ENCODE data around the gene OR13H1. TPM values are rescaled to one million over a fixed set of nuclear protein-coding genes. Genes with fewer than 3 reads are reported as not detected.
"Not testable (repeated sequence)": the region's sequence is repeated elsewhere in the genome, so short reads cannot be mapped to it uniquely, and the experiment has no call there.

OR13H1 gene, protein sequence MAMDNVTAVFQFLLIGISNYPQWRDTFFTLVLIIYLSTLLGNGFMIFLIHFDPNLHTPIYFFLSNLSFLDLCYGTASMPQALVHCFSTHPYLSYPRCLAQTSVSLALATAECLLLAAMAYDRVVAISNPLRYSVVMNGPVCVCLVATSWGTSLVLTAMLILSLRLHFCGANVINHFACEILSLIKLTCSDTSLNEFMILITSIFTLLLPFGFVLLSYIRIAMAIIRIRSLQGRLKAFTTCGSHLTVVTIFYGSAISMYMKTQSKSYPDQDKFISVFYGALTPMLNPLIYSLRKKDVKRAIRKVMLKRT
- not detected for total RNA-seq

DNA sequence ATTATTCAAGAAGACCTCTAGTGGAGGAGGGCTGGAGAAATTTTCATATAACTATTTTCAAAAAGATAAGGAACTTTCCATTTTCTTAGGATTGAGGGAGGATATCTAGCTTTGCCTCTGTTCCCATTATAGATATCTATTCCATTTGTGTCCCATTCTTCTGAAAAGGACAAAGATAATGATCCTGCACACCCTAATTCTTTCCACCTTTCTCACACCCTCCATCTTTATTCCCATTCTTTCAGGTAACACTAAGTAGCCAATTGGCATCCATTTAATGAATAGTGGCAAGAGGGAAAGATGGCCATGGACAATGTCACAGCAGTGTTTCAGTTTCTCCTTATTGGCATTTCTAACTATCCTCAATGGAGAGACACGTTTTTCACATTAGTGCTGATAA is at the start of gene OR13H1:
TSS of gene OR13H1 (plus strand) at position 301 of the 400 bp plus-strand sequence. CDS start at position 301, 0 bp downstream.
- DNase-seq (ENCODE audit: low spot score): no peak
- ATAC-seq: no peak

DNA sequence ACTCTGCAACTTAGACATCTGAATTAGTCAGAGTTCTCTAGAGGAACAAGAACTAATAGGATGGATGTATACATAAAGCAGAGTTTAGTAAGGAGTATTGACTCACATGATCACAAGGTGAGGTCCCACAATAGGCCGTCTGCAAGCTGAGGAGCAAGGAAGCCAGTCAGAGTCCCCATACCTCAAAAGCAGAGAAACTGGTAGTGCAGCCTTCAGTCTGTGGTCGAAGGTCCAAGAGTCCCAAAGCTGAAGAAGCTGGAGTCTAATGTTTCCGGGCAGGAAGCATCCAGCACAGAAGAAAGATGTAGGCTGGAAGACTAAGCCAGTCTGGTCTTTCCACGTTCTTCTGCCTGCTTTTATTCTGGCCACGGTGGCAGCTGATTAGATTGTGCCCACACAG is 42.3 kb upstream of the OR13H1 start:
- not testable (repeated sequence) for ATAC-seq; DNase-seq (ENCODE audit: low spot score)

DNA sequence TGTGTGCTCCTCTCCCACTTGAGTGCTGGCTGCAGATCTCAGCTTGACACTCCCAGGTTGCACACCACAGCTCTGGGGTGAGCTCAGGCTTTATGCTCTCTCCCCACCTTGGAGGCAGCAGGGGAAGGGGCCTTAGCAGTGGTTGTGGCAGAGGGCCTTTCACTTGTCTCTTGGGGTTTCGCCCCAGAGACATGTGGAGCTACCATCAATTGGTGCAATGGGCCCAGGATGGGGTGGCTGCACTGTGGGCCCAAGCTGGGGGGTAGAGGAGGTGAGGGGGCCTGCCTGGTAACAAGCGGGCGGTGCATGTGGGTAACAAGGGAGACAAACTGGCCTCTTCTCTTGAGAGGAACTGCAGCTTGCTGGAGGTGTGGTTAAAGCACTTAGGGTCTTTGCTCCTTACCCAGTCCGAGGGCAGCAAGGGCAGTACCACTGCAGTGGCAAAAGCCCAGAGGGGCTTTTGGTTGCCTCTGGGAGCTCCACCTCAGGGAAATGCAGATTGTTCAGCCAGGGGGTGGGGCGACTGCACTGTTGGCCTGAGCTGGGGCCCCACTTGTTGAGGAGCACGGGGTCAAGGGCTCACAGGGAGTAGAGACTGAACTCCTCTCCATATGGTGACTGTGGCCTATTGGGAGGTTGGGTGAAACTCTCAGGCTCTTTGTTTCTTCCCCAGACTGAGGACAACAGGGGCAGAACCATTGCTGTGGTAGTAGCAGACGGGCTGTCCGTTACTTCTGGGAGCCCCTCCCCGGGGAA is 30.5 kb upstream of the OR13H1 start:
- ATAC-seq (no peak), DNase-seq (ENCODE audit: low spot score) (no peak)

DNA sequence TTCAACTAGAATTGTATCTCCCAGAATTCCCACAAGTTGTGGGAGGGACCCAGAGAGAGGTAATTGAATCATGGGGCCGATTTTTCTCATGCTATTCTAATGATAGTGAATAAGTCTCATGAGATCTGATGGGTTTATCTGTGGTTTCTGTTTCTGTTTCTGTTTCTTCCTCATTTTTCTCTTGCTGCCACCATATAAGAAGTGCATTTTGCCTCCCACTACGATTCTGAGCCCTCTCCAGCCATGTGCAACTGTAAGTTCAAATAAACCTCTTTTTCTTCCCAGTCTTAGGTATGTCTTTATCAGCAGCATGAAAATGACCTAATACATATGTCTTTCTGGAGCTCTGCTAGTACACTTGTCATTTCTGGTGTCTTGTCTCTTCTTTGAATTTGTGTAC is 22.1 kb upstream of the OR13H1 start:
- ATAC-seq: no peak
- no peak for DNase-seq (ENCODE audit: low spot score)

DNA sequence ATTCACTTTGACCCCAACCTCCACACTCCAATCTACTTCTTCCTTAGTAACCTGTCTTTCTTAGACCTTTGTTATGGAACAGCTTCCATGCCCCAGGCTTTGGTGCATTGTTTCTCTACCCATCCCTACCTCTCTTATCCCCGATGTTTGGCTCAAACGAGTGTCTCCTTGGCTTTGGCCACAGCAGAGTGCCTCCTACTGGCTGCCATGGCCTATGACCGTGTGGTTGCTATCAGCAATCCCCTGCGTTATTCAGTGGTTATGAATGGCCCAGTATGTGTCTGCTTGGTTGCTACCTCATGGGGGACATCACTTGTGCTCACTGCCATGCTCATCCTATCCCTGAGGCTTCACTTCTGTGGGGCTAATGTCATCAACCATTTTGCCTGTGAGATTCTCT is 344 bp downstream of the OR13H1 start:
- DNase-seq (ENCODE audit: low spot score) (no peak), ATAC-seq (no peak)

DNA sequence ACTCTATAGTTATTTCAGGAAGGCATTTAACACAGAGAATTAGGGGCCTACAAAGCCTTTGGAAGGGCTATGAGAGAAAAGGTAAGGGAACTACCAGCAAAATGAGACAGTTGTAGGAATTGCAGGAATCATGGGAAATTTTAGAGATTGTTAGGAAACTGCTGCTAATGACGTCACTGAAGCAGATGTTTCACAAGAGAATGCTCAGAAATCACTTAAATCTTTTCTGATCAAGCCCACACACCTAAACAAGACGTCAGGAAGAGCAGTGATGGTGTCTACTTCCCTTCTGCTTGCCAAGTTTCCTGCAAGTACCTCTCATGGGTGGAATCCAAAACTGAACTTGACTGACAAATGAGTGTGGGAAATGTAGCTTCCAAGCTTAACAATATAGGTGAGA is 5.1 kb downstream of the OR13H1 start:
- ATAC-seq (no peak), DNase-seq (ENCODE audit: low spot score) (no peak)

DNA sequence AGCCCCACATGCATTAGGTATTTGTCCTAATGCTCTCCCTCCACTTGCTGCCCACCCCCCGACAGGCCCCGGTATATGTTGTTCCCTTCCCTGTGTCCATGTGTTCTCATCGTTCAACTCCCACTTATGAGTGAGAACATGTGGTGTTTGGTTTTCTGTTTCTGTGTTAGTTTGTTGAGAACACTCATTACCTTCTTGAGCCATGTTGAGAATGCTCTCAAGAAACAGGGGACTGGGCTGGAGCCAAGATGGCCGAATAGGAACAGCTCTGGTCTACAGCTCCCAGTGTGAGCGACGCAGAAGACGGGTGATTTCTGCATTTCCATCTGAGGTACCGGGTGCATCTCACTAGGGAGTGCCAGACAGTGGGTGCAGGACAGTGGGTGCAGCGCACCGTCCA is 8.6 kb downstream of the OR13H1 start:
- not testable (repeated sequence) for ATAC-seq; DNase-seq (ENCODE audit: low spot score)

DNA sequence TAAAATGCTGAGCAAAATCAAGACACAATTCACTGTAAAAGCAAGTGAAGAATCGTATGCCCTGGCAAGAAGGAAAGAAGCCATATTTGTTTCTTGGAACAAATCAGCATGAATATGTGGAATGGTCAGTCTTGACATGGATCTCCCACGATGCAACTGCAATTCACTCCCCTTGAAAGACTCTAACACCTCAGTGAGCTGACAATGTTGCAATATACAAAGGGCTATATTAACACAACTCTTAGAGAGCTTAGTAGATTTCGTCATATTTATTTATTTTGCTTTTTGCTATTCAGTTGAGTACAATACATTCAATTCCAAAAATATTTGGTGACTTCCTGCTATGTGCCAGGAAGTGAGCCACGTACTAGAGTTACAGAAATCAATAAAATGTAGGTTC is 14.7 kb downstream of the OR13H1 start:
- ATAC-seq: no peak
- DNase-seq (ENCODE audit: low spot score): no peak

DNA sequence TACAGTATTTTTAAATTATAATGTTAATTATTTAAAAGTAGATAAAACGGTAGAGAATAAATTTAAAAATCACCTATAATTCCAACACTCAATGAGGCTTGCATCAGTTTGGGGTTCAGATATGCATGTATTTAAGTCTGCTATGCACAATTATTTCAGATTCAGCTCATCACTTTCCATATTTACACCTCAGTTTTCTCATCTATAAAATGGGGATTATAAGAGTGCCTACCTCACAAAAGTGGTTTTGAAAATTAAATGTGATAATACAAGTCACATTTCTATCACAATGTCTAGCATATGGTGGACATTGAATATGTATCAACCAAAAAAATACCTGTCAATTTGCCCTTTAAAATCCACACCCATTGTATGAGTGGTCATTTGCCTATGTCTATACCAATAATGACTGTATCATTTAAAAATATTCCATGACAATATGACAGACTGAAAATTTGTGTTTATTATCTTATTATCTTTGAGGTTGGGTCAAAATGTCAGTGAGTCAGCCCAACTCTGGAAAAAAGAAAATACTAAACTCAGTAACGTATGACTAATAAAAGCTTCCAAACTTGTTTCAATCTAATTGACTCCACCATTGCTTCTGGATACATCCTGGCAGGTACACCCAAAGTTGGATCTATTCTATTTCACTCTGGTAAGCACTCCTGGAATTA is 20.8 kb downstream of the OR13H1 start:
- ATAC-seq (no peak), DNase-seq (ENCODE audit: low spot score) (no peak)

DNA sequence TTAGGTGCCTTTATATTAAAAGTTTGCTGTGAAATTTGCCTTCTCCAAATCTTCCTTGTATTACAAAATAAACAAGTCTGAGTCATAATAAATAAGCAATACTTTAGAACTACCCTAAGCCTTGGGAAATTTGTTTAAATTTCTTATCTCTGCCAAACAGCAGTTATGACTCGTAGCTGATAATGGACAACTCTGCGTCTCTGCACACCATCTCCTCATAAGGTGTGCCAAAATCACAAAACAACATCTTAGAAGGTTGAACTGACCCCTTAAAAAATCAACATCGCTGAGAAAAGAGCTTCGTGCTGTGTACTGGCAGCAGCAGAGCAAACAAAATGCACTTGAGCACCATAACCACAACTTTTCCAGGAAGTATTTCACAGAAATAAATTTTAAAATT is 22.0 kb downstream of the OR13H1 start:
- ATAC-seq (no peak), DNase-seq (ENCODE audit: low spot score) (no peak)

DNA sequence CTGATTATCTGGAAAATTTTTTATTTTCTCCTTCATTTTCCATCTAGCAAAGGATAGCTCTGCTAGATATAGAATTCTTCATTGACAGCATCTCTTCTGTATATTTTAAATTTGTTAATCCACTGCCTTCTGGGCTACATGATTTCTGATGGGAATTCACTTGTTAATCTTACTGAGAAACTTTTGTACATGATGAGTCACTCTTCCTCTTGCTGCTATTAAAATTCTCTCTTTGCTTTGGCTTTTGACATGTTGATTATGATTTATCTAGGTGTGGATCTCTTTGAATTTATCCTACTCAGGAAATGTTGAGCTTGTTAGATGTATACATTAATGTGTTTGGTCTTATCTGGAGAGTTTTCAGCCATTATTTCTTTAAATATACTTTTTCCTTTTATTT is 27.5 kb downstream of the OR13H1 start:
- ATAC-seq: no peak
- DNase-seq (ENCODE audit: low spot score): no peak

DNA sequence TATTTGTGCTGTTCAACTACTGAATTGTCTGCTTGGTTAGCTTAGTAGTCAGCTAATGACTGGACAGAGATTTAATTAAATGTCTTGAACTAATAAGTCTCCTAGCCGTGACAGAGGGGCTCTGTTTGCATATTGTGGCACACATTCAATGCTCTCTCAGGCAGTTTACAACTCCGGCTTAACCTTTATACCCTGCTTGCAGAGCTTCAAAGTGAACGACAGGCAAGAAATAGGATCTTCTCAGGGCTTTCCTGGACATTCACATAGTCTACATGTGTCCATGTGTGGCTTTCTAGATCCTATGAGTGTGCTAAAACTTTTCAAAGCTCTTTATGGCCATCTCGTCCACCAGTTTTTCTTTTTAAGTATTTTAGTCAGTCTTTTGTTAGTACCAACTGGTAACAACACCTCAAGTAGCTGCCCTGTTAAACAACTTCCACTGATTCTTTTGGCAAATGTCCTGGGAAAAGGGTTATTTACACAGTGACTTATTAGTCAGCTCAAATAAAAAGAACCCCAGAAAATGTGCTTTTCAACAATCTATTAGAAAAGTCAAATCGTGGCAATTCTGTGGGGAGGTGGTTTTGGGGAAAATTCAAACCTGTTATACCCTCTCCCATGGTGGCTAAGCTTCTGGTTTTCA is 28.6 kb downstream of the OR13H1 start:
- no peak for ATAC-seq

DNA sequence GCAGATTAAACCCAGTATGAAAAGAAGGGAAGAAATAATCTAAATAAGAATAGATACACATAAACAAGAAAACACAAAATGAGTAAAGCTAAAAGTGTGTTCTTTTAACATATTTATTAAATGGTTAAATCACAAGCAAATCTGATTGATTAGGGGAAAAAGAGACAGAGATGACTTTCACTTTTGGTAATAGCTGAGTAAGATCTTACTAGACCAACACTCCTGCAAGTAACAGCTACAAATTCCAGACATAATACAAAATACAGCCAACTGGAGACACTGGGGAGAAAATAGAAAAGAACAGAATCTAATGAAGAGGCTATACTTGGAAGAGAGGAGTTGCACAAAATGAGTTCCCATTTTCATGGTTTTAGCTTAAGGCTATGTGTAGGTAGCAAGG is 33.5 kb downstream of the OR13H1 start:
- no peak for DNase-seq (ENCODE audit: low spot score)
- no peak for ATAC-seq

More for the DNA sequence above, 28.6 kb downstream of the OR13H1 start:
- no peak for DNase-seq (ENCODE audit: low spot score)

DNA sequence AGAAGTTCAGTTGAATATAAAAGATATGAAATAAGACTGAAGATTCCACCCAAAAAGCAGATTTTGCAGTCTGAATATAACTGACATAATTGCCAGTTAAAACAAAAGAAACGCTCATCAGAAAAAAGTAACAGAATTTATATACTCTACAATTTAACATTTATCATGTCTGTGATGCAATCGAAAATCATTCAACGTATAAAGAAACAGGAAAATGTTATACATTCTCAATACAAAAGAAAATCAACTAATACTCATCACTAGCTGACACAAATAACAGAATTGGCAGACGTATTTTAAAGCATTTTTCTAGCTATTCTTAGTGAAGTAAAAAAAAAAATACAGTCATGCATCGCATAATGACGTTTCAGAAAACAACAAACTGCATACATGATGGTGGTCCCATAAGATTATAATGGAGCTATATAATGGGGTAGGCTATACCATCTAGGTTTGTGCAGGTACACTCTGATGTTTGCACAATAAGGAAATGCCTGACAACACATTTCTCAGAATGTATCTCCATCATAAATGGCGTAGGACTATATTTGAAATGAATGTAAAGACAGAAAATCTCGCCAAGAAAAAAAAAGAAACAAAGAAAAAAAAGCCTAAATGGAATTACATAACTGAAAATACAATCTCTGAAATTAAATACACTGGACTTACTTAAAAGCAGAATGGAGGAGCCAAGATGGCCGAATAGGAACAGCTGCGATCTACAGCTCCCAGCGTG is 34.3 kb downstream of the OR13H1 start:
- no peak for DNase-seq (ENCODE audit: low spot score)

DNA sequence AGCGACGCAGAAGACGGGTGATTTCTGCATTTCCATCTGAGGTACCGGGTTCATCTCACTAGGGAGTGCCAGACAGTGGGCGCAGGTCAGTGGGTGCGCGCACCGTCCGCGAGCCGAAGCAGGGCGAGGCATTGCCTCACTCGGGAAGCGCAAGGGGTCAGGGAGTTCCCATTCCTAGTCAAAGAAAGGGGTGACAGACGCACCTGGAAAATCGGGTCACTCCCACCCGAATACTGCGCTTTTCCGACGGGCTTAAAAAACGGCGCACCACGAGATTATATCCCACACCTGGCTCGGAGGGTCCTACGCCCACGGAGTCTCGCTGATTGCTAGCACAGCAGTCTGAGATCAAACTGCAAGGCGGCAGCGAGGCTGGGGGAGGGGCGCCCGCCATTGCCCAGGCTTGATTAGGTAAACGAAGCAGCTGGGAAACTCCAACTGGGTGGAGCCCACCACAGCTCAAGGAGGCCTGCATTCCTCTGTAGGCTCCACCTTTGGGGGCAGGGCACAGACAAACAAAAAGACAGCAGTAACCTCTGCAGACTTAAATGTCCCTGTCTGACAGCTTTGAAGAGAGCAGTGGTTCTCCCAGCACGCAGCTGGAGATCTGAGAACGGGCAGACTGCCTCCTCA is 35.0 kb downstream of the OR13H1 start:
- ATAC-seq; DNase-seq (ENCODE audit: low spot score): not testable (repeated sequence)

More for the DNA sequence above, 34.3 kb downstream of the OR13H1 start:
- ATAC-seq: no peak

DNA sequence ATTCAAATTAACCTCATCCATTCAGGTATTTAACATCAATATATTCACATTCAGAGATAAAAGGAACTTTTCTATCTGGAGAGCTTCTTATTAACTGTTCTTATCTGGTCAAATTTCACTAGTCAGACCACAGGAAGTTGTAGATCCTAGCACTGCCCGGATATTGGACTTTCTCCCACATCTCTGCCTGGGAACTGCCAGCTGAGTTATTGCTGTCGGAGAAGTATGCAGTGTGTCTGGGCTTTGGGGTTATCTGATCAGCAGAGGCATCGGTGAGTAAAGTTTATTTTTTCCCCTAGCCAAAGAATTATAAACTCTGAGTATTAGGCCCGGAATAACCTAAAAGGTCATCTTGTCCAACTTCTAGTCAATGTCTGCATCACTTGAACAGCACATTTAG is 45.1 kb downstream of the OR13H1 start:
- DNase-seq (ENCODE audit: low spot score) (no peak), ATAC-seq (no peak)

Measured in left lobe of liver (tissue), 2 donors.